OCI-LY3 (cell line): ENCODE results near the gene EIF3F.

Experiments used
- EZH2phosphoT487 ChIP-seq: fragments of 200-600 bp; shearing (Covaris generic); IDR thresholded peaks from 2 replicates; pipeline ENCODE4 v1.6.1; 2018; ENCODE audit warnings: antibody characterized with exemption, mixed run types, low read depth
- TF ChIP-seq, protein P1 (sequence below): fragments of 200-600, 300-600 bp; sonication (generic); IDR thresholded peaks from 2 replicates; pipeline ENCODE4 v1.5.1; 2014; ENCODE audit warnings: antibody characterized with exemption, low read length, low read depth

DNA sequence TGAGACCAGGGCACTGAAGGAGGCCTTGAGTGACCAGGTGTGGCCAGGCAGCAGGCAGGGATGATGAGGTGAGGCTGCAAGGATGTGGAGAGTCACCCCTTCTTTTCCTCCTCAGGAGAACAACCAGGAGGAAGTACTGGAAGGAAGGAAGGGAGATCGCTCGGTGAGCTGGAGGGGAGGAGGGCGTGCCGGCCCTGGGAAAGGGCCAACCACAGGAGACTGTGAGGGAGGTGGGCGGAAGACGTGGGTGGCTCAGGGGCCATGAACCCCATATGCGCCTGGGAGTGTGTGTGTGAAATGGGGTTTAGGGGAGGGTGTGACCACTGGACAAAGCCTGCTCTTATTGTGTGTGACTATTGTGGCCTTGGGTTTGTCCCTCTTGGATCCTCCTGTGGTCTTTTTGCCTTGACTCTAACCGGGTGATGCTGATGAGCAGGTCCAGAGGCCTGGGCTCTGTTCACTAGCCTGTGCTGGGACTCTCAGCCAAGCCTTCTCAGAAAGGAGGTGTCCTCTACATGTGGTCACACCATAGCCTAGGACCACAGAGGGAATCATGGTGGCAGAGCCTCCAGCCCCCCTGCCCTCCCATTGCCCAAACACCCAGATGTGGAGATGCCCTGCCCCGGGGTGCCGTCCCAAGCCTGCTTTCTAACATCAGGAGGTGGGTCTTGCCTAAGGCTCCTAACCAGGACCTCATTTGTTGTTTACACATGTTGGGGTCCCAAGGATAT, 52.6 kb downstream of the EIF3F start:
- TF ChIP-seq, protein P1, sequence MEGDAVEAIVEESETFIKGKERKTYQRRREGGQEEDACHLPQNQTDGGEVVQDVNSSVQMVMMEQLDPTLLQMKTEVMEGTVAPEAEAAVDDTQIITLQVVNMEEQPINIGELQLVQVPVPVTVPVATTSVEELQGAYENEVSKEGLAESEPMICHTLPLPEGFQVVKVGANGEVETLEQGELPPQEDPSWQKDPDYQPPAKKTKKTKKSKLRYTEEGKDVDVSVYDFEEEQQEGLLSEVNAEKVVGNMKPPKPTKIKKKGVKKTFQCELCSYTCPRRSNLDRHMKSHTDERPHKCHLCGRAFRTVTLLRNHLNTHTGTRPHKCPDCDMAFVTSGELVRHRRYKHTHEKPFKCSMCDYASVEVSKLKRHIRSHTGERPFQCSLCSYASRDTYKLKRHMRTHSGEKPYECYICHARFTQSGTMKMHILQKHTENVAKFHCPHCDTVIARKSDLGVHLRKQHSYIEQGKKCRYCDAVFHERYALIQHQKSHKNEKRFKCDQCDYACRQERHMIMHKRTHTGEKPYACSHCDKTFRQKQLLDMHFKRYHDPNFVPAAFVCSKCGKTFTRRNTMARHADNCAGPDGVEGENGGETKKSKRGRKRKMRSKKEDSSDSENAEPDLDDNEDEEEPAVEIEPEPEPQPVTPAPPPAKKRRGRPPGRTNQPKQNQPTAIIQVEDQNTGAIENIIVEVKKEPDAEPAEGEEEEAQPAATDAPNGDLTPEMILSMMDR, result no peak
- no peak for TF ChIP-seq EZH2phosphoT487
